ENCODE results near the gene HNRNPUL2. TPM values are rescaled to one million over a fixed set of nuclear protein-coding genes. Genes with fewer than 3 reads are reported as not detected.

The HNRNPUL2 gene
- total and polyA plus RNA-seq, 2 donors (not counting 3 experiments of a cell fraction or from before 2014, with no cell fraction given): 18.3 to 56.2 TPM

DNA sequence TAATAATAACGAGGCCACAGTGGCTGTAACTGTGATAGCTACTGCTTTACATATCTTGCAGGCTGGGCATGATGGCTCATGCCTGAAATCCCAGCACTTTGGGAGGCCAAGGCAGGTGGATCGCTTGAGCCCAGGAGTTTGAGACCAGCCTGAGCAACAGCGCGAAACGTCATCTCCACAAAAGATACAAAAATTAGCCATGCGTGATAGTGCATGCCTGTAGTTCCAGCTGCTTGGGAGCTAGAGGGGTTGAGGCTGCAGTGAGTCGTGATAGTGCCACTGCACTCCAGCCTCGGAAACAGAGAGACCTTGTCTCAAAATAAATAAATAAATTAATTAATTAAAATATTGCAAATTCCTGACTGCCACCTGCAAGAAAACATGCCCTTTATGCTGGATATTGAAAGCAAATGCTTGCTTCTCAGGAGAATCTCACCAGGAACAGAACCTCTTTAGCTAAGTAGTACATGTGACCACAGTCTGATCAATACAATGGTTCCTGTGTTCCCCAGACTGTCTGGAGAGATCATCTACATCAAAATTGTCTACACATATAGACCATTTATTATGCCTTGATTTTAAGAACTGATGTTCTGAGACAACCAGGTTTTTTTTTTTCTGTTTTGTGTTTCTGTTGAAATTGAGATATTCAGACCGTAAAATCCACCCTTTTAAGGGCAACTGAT lies 20.4 kb upstream of the HNRNPUL2 start:
- BruUV-seq (replicated peaks): no TSS peak
- H3K9me1 ChIP-seq (replicated peaks; ENCODE audit: control insufficient read depth, extremely low read depth, insufficient read depth, low read length): no peaks in the 10 kb centered on the region
- H3K9ac ChIP-seq (replicated peaks; ENCODE audit: extremely low read depth, insufficient read depth, low read length): no peak overlapping the region
- intact Hi-C loops (cut with micrococcal nuclease) (no loop called here), dilution Hi-C loops (cut with MboI; ENCODE audit: extremely low pct_ligation_motif_present, low sequenced_read_pairs) (no loop called here)
- H3K79me2 ChIP-seq (ENCODE audit: control insufficient read depth, insufficient read depth, low read length): peaks cover 5% of the 10 kb centered on the region
- FAIRE-seq (no peak), DNase-seq (ENCODE audit: low read depth, low spot score) (no peak)
- ChIA-PET POLR2A (interaction anchor here (0.5 to 0.7 kb wide), 2 partner anchors 94 to 134 kb away, joined by 3 to 7 read pairs; no protein-coding TSS in a partner anchor), CTCF (interaction anchor here (0.6 to 0.9 kb wide), 2 partner anchors 7 to 39 kb away, joined by 3 to 4 read pairs; no protein-coding TSS in a partner anchor)
- no peak overlapping the region for H2AFZ ChIP-seq (ENCODE audit: low read depth, low read length)
- peaks cover 0 to 2% of the 10 kb centered on the region in 2 experiments for H3K36me3 ChIP-seq (ENCODE audit: control insufficient read depth in 2 of 2, extremely low read depth in 1 of 2, insufficient read depth in 2 of 2, low read length in 2 of 2)
- TF ChIP-seq POLR2AphosphoS5 (IDR thresholded peaks at IDR 0.05; ENCODE audit: insufficient read depth, low read depth, low read length) (no peak), MYC (IDR thresholded peaks at IDR 0.05; ENCODE audit: low read depth, low read length) (no peak), POLR2A (IDR thresholded peaks at IDR 0.05; ENCODE audit: low read depth, low read length) (no peak), JUN (IDR thresholded peaks at IDR 0.05; ENCODE audit: borderline replicate concordance, insufficient read depth, insufficient read length, low read depth) (no peak), EZH2 (IDR thresholded peaks at IDR 0.05; ENCODE audit: borderline replicate concordance, low read depth, low read length, severe bottlenecking) (no peak)
- TF ChIP-seq, protein P1, sequence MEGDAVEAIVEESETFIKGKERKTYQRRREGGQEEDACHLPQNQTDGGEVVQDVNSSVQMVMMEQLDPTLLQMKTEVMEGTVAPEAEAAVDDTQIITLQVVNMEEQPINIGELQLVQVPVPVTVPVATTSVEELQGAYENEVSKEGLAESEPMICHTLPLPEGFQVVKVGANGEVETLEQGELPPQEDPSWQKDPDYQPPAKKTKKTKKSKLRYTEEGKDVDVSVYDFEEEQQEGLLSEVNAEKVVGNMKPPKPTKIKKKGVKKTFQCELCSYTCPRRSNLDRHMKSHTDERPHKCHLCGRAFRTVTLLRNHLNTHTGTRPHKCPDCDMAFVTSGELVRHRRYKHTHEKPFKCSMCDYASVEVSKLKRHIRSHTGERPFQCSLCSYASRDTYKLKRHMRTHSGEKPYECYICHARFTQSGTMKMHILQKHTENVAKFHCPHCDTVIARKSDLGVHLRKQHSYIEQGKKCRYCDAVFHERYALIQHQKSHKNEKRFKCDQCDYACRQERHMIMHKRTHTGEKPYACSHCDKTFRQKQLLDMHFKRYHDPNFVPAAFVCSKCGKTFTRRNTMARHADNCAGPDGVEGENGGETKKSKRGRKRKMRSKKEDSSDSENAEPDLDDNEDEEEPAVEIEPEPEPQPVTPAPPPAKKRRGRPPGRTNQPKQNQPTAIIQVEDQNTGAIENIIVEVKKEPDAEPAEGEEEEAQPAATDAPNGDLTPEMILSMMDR (IDR thresholded peaks at IDR 0.05; ENCODE audit: extremely low read depth in 1 of 2, insufficient read depth in 1 of 2, low read depth in 1 of 2, low read length in 2 of 2): no peak
- no peaks in the 10 kb centered on the region for H3K9me3 ChIP-seq (replicated peaks; ENCODE audit: control insufficient read depth, insufficient read depth, low read length)
- no peaks in the 10 kb centered on the region for H3K27me3 ChIP-seq (ENCODE audit: control insufficient read depth in 2 of 2, insufficient read depth in 2 of 2, low read length in 2 of 2)
- H3K4me3 ChIP-seq (replicated peaks in 1 of 3; ENCODE audit: insufficient read depth in 1 of 3, low read depth in 1 of 3, low read length in 3 of 3): no peak overlapping the region
- H4K20me1 ChIP-seq (replicated peaks; ENCODE audit: control insufficient read depth, extremely low read depth, insufficient read depth, low read length): no peaks in the 10 kb centered on the region
- no peak overlapping the region for H3K27ac ChIP-seq (ENCODE audit: insufficient read depth, low read depth, low read length)
- H3K4me1 ChIP-seq (ENCODE audit: control insufficient read depth, extremely low read depth, insufficient read depth, low read length): no peaks in the 10 kb centered on the region
- no peak overlapping the region for H3K4me2 ChIP-seq (ENCODE audit: insufficient read depth, low read length)
